Pons (tissue), 1 donor: ENCODE data around the gene ZNF774.
A peak's percentile ranks its signal among the peaks of the same experiment; 100 is the strongest.
"Not testable (repeated sequence)": the region's sequence is repeated elsewhere in the genome, so short reads cannot be mapped to it uniquely, and the experiment has no call there.

ENCODE experiments used
- DNase-seq: peaks from one replicate; pipeline ENCODE4 v3.0.0-alpha.2; 2016; ENCODE audit warnings: low spot score

ZNF774 gene

GRCh38 chr15:90389513-90389912, 37.4 kb downstream of the ZNF774 start:
- DNase-seq, result no peak

DNA sequence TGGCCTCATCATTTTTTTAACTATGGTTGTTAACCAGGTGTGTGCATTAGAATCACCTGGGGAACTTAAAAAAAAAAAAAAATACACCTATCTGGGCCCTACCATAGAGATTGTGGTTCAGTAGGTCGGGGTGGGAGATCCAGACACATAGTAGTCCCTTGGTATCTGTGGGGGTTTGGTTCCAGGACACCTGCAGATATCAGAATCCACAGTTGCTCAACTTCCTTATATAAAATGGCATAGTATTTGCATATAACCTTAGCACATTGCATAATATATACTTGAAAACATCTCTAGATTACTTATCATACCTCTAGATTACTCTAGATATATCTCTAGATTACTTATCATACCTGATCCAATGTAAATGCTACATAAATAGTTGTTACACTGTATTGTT, 41.0 kb downstream of the ZNF774 start:
- DNase-seq, result no peak

DNA sequence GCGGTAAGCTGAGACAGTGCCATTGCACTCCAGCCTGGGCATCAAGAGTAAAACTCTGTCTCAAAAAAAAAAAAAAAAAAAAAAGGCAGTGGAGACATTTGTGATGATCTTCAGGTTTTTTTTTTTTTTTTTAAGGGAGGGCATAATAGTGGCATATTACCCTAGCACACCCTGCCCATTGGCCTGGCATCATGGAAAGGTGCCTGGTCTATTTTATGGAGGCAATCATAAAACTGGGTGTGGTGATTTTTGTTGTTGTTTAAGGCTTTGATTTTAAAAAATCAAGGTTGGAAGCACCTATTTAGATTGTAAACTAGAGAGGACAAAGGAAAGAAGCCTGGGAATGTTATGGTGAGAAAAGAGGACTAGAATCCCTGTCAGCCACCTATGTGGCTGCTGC, 42.0 kb downstream of the ZNF774 start:
- DNase-seq, result no peak

DNA sequence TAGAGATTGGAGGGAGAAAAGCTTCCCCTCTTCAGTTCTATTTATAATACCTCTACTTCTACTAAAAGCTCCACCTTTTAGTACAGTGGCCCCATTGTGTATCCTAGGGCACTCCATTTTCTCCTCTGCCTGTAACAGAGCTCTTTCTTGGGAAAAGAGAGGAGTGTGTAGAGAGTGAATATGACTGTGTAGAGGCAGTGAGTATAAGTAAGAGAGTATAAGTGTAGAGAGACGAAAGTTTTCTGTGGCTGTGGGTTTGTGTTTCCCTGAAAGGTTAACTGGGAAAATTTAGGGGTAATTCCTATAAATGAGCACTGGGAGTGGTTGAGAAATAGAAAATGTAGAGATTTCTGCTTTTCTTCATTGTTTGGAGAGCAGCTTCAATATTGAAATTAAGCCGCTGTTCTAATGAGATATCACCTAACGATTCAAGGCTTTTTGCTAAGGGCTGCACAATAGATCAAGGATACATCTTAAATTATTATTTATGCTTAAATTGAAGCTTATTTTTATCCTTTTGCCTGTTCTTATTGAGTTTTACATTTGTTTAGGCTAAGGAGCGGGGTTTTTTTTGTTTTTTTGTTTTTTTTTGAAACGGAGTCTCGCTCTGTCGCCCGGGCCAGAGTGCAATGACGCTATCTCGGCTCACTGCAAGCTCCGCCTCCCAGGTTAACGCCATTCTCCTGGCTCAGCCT, 42.8 kb downstream of the ZNF774 start:
- peak; percentile 73 for DNase-seq

- no peak for DNase-seq
These were observed 44.2 kb downstream of the ZNF774 start for GRCh38 chr15:90396321-90396720.

DNA sequence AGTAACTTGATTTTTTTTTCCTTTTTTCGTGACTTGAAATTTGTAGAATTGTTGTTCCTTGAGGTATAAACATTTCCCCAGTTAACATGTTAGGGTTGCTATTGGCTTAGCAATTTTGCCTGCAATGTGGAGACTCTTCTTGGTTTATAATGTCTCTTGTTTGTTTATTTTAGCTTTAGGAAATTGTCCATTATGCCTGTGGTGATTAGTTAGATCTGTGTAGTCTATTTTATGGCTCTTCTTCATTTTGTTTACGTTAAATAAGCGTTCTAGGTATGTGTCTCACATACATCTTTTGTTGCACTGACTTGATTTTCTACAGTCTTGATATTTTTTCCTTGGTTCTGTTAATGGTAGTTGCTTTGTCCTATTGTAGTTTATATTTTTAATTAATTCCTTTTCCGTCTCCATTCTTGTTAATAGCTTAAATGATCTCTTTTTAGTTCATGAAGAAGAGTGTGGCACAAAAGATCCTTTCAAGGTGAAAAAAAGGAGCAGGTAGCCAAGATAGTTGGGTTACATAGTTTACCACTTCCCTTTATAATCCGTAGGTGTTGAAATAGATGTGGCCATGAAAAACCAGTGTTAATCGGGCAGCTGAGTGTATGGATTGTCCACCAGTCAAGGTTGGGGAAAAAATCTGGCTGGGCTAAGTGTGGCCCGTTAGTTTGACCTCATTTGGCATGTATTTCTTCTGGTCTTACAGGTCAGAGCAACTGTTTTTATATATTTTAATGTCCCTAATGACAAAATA, 48.1 kb downstream of the ZNF774 start:
- no peak for DNase-seq

- no peak for DNase-seq
These were observed 48.8 kb downstream of the ZNF774 start for GRCh38 chr15:90400759-90401314.

DNA sequence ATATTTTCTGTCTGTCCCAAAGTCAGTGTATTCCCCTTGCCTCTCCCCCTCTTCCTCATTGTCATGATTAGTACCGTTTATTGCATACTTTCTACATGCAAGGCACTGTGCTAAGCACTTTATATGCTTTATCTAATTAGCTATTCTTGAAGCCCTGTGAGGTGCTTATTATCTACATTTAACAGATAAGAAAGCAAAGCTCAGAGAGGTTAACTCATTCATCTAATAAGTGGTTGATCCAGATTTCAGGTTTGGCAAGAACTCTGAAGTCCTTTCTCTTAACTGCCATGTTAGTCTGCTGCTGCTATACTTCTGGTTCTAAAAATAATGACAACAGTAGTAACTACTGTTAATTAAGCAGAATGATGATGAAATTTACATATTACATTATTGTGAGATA, 49.4 kb downstream of the ZNF774 start:
- no peak for DNase-seq

- no peak for DNase-seq
These were observed 50.1 kb downstream of the ZNF774 start for GRCh38 chr15:90402223-90402622.

DNA sequence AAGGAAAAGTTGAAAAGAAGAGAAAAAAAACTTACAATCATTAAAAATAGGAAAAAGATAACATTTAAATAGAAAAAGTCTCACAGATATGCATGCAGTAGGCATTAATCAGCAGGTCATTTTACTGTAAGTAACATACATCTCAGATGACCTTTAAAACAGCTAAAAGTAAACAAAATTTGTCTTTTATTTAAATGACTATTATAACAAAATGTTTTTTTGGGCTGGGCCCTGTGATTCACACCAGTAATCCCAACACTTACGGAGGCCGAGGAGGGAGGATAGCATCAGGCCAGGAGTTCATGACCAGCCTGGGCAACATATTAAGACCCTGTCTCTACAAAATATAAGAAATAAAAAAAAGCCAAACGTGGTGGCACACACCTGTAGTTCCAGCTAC, 50.7 kb downstream of the ZNF774 start:
- DNase-seq, result no peak

GRCh38 chr15:90405055-90405607, 53.0 kb downstream of the ZNF774 start:
- no peak for DNase-seq

DNA sequence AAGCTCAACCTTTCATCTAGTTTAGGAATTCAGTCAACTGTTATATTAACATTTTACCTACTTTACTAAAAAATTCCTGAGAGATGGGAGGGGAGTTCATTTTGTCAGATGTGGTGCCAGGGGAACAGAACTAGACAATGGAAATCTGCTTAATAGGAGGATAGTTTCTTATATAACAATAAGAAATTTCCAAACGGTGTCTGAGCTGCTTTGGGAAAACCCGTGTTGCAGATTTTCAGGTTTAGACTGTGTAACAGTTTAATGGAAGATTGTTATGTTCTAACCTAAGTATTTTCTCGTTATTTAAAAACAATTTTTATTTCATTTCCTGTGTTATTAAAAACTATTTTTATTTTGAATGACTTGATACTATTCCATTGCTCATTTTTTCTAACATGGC, 55.3 kb downstream of the ZNF774 start:
- no peak for DNase-seq

GRCh38 chr15:90407871-90408317, 55.8 kb downstream of the ZNF774 start:
- no peak for DNase-seq

GRCh38 chr15:90408657-90409056, 56.6 kb downstream of the ZNF774 start:
- no peak for DNase-seq

GRCh38 chr15:90409587-90409986, 57.5 kb downstream of the ZNF774 start:
- not testable (repeated sequence) for DNase-seq

DNA sequence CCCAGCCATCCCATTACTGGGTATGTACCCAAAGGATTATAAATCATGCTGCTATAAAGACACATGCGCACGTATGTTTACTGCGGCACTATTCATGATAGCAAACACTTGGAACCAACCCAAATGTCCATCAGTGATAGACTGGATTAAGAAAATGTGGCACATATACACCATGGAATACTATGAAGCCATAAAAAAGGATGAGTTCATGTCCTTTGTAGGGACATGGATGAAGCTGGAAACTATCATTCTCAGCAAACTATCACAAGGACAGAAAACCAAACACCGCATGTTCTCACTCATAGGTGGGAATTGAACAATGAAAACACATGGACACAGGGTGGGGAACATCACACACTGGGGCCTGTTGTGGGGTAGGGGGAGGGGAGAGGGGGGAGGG, 58.2 kb downstream of the ZNF774 start:
- DNase-seq, result not testable (repeated sequence)

DNA sequence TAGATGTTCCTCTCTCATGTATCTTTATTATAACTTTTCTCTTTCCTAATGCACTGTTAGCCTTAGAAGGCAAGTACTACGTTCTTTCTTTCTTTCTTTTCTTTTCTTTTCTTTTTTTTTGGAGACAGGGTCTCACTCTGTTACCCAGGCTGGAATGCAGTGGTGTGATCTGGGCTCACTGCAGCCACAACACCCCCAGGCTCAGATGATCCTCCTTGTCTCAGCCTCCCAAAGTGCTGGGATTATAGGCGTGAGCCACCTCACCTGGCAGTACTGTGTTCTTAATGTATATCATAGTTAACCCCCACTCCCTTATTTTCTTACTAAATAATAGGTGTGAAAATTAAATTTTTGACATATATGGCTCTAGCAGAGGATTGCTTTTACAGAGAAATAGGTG, 59.1 kb downstream of the ZNF774 start:
- DNase-seq, result no peak
